Liver (tissue), 3 donors: Measurements from ENCODE around the gene KANSL1L.

Experiments used
- CTCF ChIP-seq: fragments of 150-350 bp; IDR thresholded peaks from 2 replicates; pipeline ENCODE4 v1.5.1; 2017; ENCODE audit warnings: improper control_type of control experiment, low read depth, low read length; ENCODE audit not compliant: missing input control
- EGR1 ChIP-seq, 2 donors: IDR thresholded peaks; 2 replicates each; pipeline ENCODE4 v1.6.1; 2016 to 2018; ENCODE audit warnings: antibody characterized with exemption in 2 of 2, low read depth in 2 of 2
- GABPA ChIP-seq, 2 donors: IDR thresholded peaks in 1 of 2; conservative IDR thresholded peaks in 1 of 2; 2 replicates each; pipeline ENCODE4 v1.6.1; 2016; ENCODE audit warnings: antibody characterized with exemption in 2 of 2, mild to moderate bottlenecking in 1 of 2, moderate library complexity in 1 of 2
- RAD21 ChIP-seq, 2 donors: IDR thresholded peaks; 2 replicates each; pipeline ENCODE4 v1.6.1; 2016; ENCODE audit warnings: antibody characterized with exemption in 2 of 2, mild to moderate bottlenecking in 2 of 2
- REST ChIP-seq: IDR thresholded peaks from 2 replicates; pipeline ENCODE4 v1.6.1; 2016; ENCODE audit warnings: antibody characterized with exemption, mild to moderate bottlenecking
- TF ChIP-seq, protein P1 (sequence below): IDR thresholded peaks from 2 replicates; pipeline ENCODE4 v1.6.1; 2016; ENCODE audit warnings: antibody characterized with exemption
- donor health status: healthy.
- donor health status: healthy.

- TF ChIP-seq CTCF (no peak), REST (no peak), EGR1 (IDR thresholded peaks at IDR 0.05; ENCODE audit: low read depth in 2 of 2) (no peak), GABPA (IDR thresholded peaks at IDR 0.05 in 1 of 2, conservative IDR thresholded peaks at IDR 0.05 in 1 of 2) (no peak), RAD21 (IDR thresholded peaks at IDR 0.05) (no peak)
- TF ChIP-seq, protein P1, sequence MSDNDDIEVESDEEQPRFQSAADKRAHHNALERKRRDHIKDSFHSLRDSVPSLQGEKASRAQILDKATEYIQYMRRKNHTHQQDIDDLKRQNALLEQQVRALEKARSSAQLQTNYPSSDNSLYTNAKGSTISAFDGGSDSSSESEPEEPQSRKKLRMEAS = no peak
Observed at GRCh38 chr2:210189452-210190138, 18.4 kb upstream of the KANSL1L start.
